K562 (cell line): Measurements from ENCODE around the gene RTBDN. TPM values are rescaled to one million over a fixed set of nuclear protein-coding genes. Genes with fewer than 3 reads are reported as not detected.

Experiments used
- ARHGAP35 ChIP-seq: fragments of 450-650 bp; IDR thresholded peaks from 2 replicates; pipeline ENCODE4 v1.6.1; 2018; ENCODE audit not compliant: partially characterized antibody
- CHD7 ChIP-seq: fragments of 200-600 bp; sonication (generic); IDR thresholded peaks from one replicate; pipeline ENCODE4 v1.6.1; 2012; ENCODE audit warnings: mild to moderate bottlenecking, low read depth, low read length, inconsistent platforms
- CREB3 ChIP-seq: fragments of 450-650 bp; conservative IDR thresholded peaks from 2 replicates; pipeline ENCODE4 v1.6.1; 2016; ENCODE audit warnings: missing genetic modification characterization, low read depth, mild to moderate bottlenecking, missing compliant biosample characterization, moderate library complexity
- HDAC1 ChIP-seq, 2 experiments: fragments of 450-650 bp; IDR thresholded peaks; 2 replicates each; pipeline ENCODE4 v1.6.1; 2016 to 2017; ENCODE audit warnings: inconsistent platforms in 1 of 2, mild to moderate bottlenecking in 1 of 2, moderate library complexity in 1 of 2
- HEY1 ChIP-seq: fragments of 250-450 bp; sonication (Bioruptor Pico); IDR thresholded peaks from 2 replicates; pipeline ENCODE4 v1.5.0; 2020; ENCODE audit warnings: mild to moderate bottlenecking, moderate library complexity, borderline replicate concordance
- SIN3B ChIP-seq: fragments of 450-650 bp; IDR thresholded peaks from 2 replicates; pipeline ENCODE4 v1.6.1; 2017; ENCODE audit warnings: low read depth, mild to moderate bottlenecking, moderate library complexity
- SIX5 ChIP-seq, 2 experiments: IDR thresholded peaks; 2 replicates each; pipeline ENCODE4 v1.6.1; 2011; ENCODE audit warnings: low read length in 2 of 2, borderline replicate concordance in 1 of 2, low read depth in 1 of 2, mild to moderate bottlenecking in 1 of 2, moderate library complexity in 1 of 2; ENCODE audit not compliant: insufficient read depth in 1 of 2
- SMAD3 ChIP-seq: fragments of 450-650 bp; formaldehyde crosslinking; conservative IDR thresholded peaks from 2 replicates; pipeline ENCODE4 v1.4.0; 2020; ENCODE audit warnings: mild to moderate bottlenecking
- TEAD1 ChIP-seq, 2 experiments: fragments of 450-650 bp in 1 of 2; sonication (generic) in 1 of 2; formaldehyde crosslinking; IDR thresholded peaks; 2 replicates each; pipeline versions ENCODE4 v1.4.0 to v1.8.0; 2020 to 2022; ENCODE audit warnings: mild to moderate bottlenecking in 2 of 2, missing genetic modification reagents in 1 of 2
- UBTF ChIP-seq, 2 experiments: IDR thresholded peaks; 2 replicates each; pipeline ENCODE4 v1.6.1; 2012; ENCODE audit warnings: improper control_type of control experiment in 2 of 2, low read depth in 2 of 2, low read length in 2 of 2, borderline replicate concordance in 1 of 2
- ZNF143 ChIP-seq: sonication (generic); formaldehyde crosslinking; IDR thresholded peaks from 2 replicates; pipeline ENCODE4 v1.9.0; 2022; ENCODE audit warnings: mild to moderate bottlenecking, missing genetic modification reagents
- ZNF23 ChIP-seq: fragments of 250-450 bp; sonication (Bioruptor Pico); IDR thresholded peaks from 2 replicates; pipeline ENCODE4 v1.4.0; 2020; ENCODE audit warnings: mild to moderate bottlenecking
- polyA plus RNA-seq, 8 experiments: library from polyadenylated mRNA; depleted of rRNA in 4 of 8; stranded (reverse) in 5 of 8; unstranded in 3 of 8; fragments of >200 nt; fragmentation: Nextera tagmentation in 2 of 8; fragmentation: Illumina TruSeq in 1 of 8; extraction: Ambion mirVana in 2 of 8; extraction: Trizol in 1 of 8; gene quantifications; 2 replicates each; pipeline versions ENCODE4 v1.2.1 to v1.2.3, GENCODE V29; 2011 to 2014; ENCODE audit warnings: inconsistent platforms in 1 of 8, missing spikeins in 1 of 8
- total RNA-seq, 7 experiments: library from RNA; depleted of rRNA in 6 of 7; stranded (reverse); fragments of >200 nt in 6 of 7; fragmentation: Illumina TruSeq in 2 of 7; extraction: Trizol in 2 of 7; gene quantifications; 2 replicates each; pipeline versions ENCODE4 v1.2.1 to v1.2.3, GENCODE V29; 2011 to 2021; ENCODE audit warnings: low replicate concordance in 1 of 7

Gene RTBDN
- total and polyA plus RNA-seq, 9 of the 15 experiments (the other 6 are each of a cell fraction or from before 2014, with no cell fraction given), result 0.20 to 2.3 (median 0.72) TPM; not detected in 1

GRCh38 chr19:12788682-12789097, 45.7 kb downstream of the RTBDN start (continued):
- TF ChIP-seq HDAC1 (IDR thresholded peaks at IDR 0.05) (no peak), ZNF143 (no peak), TEAD1 (CRISPR knock-in tag; IDR thresholded peaks at IDR 0.05) (no peak), UBTF (IDR thresholded peaks at IDR 0.05; ENCODE audit: borderline replicate concordance in 1 of 2, low read depth in 2 of 2, low read length in 2 of 2) (no peak), SMAD3 (CRISPR knock-in tag) (no peak), ZNF23 (CRISPR knock-in tag) (no peak), CHD7 (no peak), HEY1 (CRISPR knock-in tag) (no peak), SIX5 (IDR thresholded peaks at IDR 0.05; ENCODE audit: borderline replicate concordance in 1 of 2, insufficient read depth in 1 of 2, low read depth in 1 of 2, low read length in 2 of 2) (no peak), ARHGAP35 (no peak), CREB3 (tag) (no peak), SIN3B (no peak)
